ENCODE results near the gene TRPM6. TPM values are rescaled to one million over a fixed set of nuclear protein-coding genes. Genes with fewer than 3 reads are reported as not detected.

The TRPM6 gene
- total and polyA plus RNA-seq, 2 experiments from 2014 or later = not detected

GRCh38 chr9:74728176-74728575 is 159.5 kb downstream of the TRPM6 start:
- Histone ChIP-seq H3K79me2 (ENCODE audit: insufficient read depth) (no peaks in the 10 kb centered on the region), H3K9me2 (ENCODE audit: insufficient read depth) (no peaks in the 10 kb centered on the region)
- WGBS, 2 experiments (ENCODE audit: low coverage in 1 of 2, low lambda C conversion rate in 2 of 2, missing lambda C conversion rate in 2 of 2) = 68 to 73% methylated on average over 7 of the region's 7 CpGs

GRCh38 chr9:74726581-74726980 is 161.1 kb downstream of the TRPM6 start:
- Histone ChIP-seq H3F3A (ENCODE audit: insufficient read depth) (no peaks in the 10 kb centered on the region), H3K79me2 (ENCODE audit: insufficient read depth) (no peaks in the 10 kb centered on the region), H3K27ac (no peak overlapping the region), H3K4me1 (ENCODE audit: insufficient read depth) (no peaks in the 10 kb centered on the region), H3K27me3 (replicated peaks; ENCODE audit: insufficient read depth) (peaks cover 5% of the 10 kb centered on the region; the same call in 1 of the 2 replicates), H2AFZ (no peak overlapping the region), H4K20me1 (ENCODE audit: insufficient read depth) (no peaks in the 10 kb centered on the region), H3K4me3 (no peak overlapping the region), H3K9me2 (ENCODE audit: insufficient read depth) (no peaks in the 10 kb centered on the region), H3K36me3 (ENCODE audit: low read depth) (no peaks in the 10 kb centered on the region), H3K9me3 (ENCODE audit: low read depth) (no peaks in the 10 kb centered on the region), H3K4me2 (ENCODE audit: unreplicated experiment) (no peak overlapping the region), H3K9ac (no peak overlapping the region)
- WGBS, 2 experiments (ENCODE audit: low coverage in 1 of 2, low lambda C conversion rate in 2 of 2, missing lambda C conversion rate in 2 of 2) = 85 to 88% methylated on average over 3 of the region's 3 CpGs
- TF ChIP-seq EZH2 (IDR thresholded peaks at IDR 0.05; ENCODE audit: insufficient read depth, poor library complexity, severe bottlenecking) = no peak
- no peak for TF ChIP-seq EZH2phosphoT487 (IDR thresholded peaks at IDR 0.05; ENCODE audit: insufficient read depth, low read depth)
- in situ Hi-C loops (cut with MboI) = no loop called here
- no peak for DNase-seq

More at GRCh38 chr9:74728176-74728575, 159.5 kb downstream of the TRPM6 start:
- in situ Hi-C loops (cut with MboI) = no loop called here
- Histone ChIP-seq H3K36me3 (ENCODE audit: low read depth) (no peaks in the 10 kb centered on the region), H3F3A (ENCODE audit: insufficient read depth) (no peaks in the 10 kb centered on the region), H3K4me3 (no peak overlapping the region), H2AFZ (no peak overlapping the region), H3K4me2 (ENCODE audit: unreplicated experiment) (no peak overlapping the region), H3K9me3 (ENCODE audit: low read depth) (no peaks in the 10 kb centered on the region), H4K20me1 (ENCODE audit: insufficient read depth) (no peaks in the 10 kb centered on the region), H3K4me1 (ENCODE audit: insufficient read depth) (no peaks in the 10 kb centered on the region), H3K9ac (no peak overlapping the region), H3K27me3 (replicated peaks; ENCODE audit: insufficient read depth) (peaks cover 3% of the 10 kb centered on the region; the same call in 1 of the 2 replicates), H3K27ac (no peak overlapping the region)
- TF ChIP-seq EZH2phosphoT487 (IDR thresholded peaks at IDR 0.05; ENCODE audit: insufficient read depth, low read depth) = no peak
- TF ChIP-seq EZH2 (IDR thresholded peaks at IDR 0.05; ENCODE audit: insufficient read depth, poor library complexity, severe bottlenecking) = no peak
- DNase-seq = no peak

GRCh38 chr9:74724317-74724716 is 163.4 kb downstream of the TRPM6 start:
- H4K20me1 ChIP-seq (ENCODE audit: insufficient read depth) = no peaks in the 10 kb centered on the region
- 40 to 45% methylated on average over 5 of the region's 5 CpGs for WGBS, 2 experiments (ENCODE audit: low coverage in 1 of 2, low lambda C conversion rate in 2 of 2, missing lambda C conversion rate in 2 of 2)
- TF ChIP-seq EZH2 (IDR thresholded peaks at IDR 0.05; ENCODE audit: insufficient read depth, poor library complexity, severe bottlenecking) = no peak
- no peak for TF ChIP-seq EZH2phosphoT487 (IDR thresholded peaks at IDR 0.05; ENCODE audit: insufficient read depth, low read depth)

GRCh38 chr9:74721696-74722660 is 165.7 kb downstream of the TRPM6 start:
- Histone ChIP-seq H3F3A (ENCODE audit: insufficient read depth) (no peaks in the 10 kb centered on the region), H2AFZ (no peak overlapping the region), H3K27me3 (replicated peaks; ENCODE audit: insufficient read depth) (0 out of 2 replicates have a peak, but pooled peaks cover 4% of the 10 kb centered on the region), H3K9ac (no peak overlapping the region), H3K4me3 (no peak overlapping the region), H3K4me2 (ENCODE audit: unreplicated experiment) (no peak overlapping the region), H3K36me3 (ENCODE audit: low read depth) (no peaks in the 10 kb centered on the region), H3K79me2 (ENCODE audit: insufficient read depth) (no peaks in the 10 kb centered on the region), H3K27ac (no peak overlapping the region), H3K9me3 (ENCODE audit: low read depth) (no peaks in the 10 kb centered on the region), H3K4me1 (ENCODE audit: insufficient read depth) (no peaks in the 10 kb centered on the region), H4K20me1 (ENCODE audit: insufficient read depth) (no peaks in the 10 kb centered on the region), H3K9me2 (ENCODE audit: insufficient read depth) (no peaks in the 10 kb centered on the region)
- WGBS, 2 experiments (ENCODE audit: low coverage in 1 of 2, low lambda C conversion rate in 2 of 2, missing lambda C conversion rate in 2 of 2) = 18 to 27% methylated on average over 5 of the region's 5 CpGs
- TF ChIP-seq EZH2phosphoT487 (IDR thresholded peaks at IDR 0.05; ENCODE audit: insufficient read depth, low read depth) (no peak), EZH2 (IDR thresholded peaks at IDR 0.05; ENCODE audit: insufficient read depth, poor library complexity, severe bottlenecking) (no peak)
- DNase-seq = no peak
- in situ Hi-C loops (cut with MboI) = no loop called here

More at GRCh38 chr9:74724317-74724716, 163.4 kb downstream of the TRPM6 start:
- DNase-seq = no peak
- Histone ChIP-seq H3K27me3 (replicated peaks; ENCODE audit: insufficient read depth) (peaks cover 4% of the 10 kb centered on the region; the same call in 1 of the 2 replicates), H3F3A (ENCODE audit: insufficient read depth) (no peaks in the 10 kb centered on the region), H3K36me3 (ENCODE audit: low read depth) (no peaks in the 10 kb centered on the region), H3K27ac (no peak overlapping the region), H3K79me2 (ENCODE audit: insufficient read depth) (no peaks in the 10 kb centered on the region), H3K9me3 (ENCODE audit: low read depth) (no peaks in the 10 kb centered on the region), H3K9me2 (ENCODE audit: insufficient read depth) (no peaks in the 10 kb centered on the region), H3K4me2 (ENCODE audit: unreplicated experiment) (no peak overlapping the region), H3K9ac (no peak overlapping the region), H2AFZ (no peak overlapping the region), H3K4me3 (no peak overlapping the region), H3K4me1 (ENCODE audit: insufficient read depth) (no peaks in the 10 kb centered on the region)
- in situ Hi-C loops (cut with MboI) = no loop called here
